Adrenal gland (tissue), 5 donors: Measurements from ENCODE around the gene RTL1.

ENCODE experiments used
- CTCF ChIP-seq, 6 experiments: fragments of 450-650 bp in 4 of 6; fragments of 200-600 bp in 2 of 6; sonication (generic) in 1 of 6; IDR thresholded peaks; 1 replicate in 5 of 6; 2 replicates in 1 of 6; pipeline versions ENCODE4 v1.5.1 to v1.8.0; 2016 to 2021; ENCODE audit warnings: antibody characterized with exemption in 6 of 6, mild to moderate bottlenecking in 2 of 6, moderate library complexity in 1 of 6
- POLR2A ChIP-seq, 2 donors: fragments of 450-650 bp; IDR thresholded peaks; one replicate each; pipeline ENCODE4 v1.6.1; 2017; ENCODE audit warnings: antibody characterized with exemption in 2 of 2, mild to moderate bottlenecking in 2 of 2, moderate library complexity in 1 of 2
- donor health status: DM: no; HTN: no; CAD: no.

- TF ChIP-seq CTCF (IDR thresholded peaks at IDR 0.05): no peak
- TF ChIP-seq POLR2A (IDR thresholded peaks at IDR 0.05): no peak
Measured at GRCh38 chr14:100830681-100831080, 72.8 kb downstream of the RTL1 start.
